ENCODE data around the gene FN3K. TPM values are rescaled to one million over a fixed set of nuclear protein-coding genes. Genes with fewer than 3 reads are reported as not detected.

FN3K gene
- total and polyA plus RNA-seq, 2 of the 4 experiments (the other 2 are of a cell fraction), result 0.90 to 2.9 TPM

- Histone ChIP-seq H4K8ac (ENCODE audit: low read depth in 2 of 2, low read length in 2 of 2) (no peak overlapping the region), H2AK9ac (replicated peaks; ENCODE audit: low read depth, low read length, poor library complexity) (peak overlapping the region; percentile 44), H3K14ac (replicated peaks; ENCODE audit: low read depth, low read length) (no peak overlapping the region), H2AFZ (replicated peaks; ENCODE audit: low read length, poor library complexity) (peak overlapping the region; percentile 18), H3K9me1 (ENCODE audit: insufficient read depth, low read length) (no peaks in the 10 kb centered on the region), H3K4me3 (ENCODE audit: insufficient read depth, low read depth, low read length) (no peak overlapping the region), H2AK5ac (ENCODE audit: low read depth, low read length) (peak overlapping the region; percentile 28; the same call in 1 of the 2 replicates), H3K27me3 (ENCODE audit: control insufficient read depth, insufficient read depth, low read length) (no peaks in the 10 kb centered on the region), H3K56ac (ENCODE audit: extremely low read depth, insufficient read depth, low read length) (no peak overlapping the region), H3K18ac (ENCODE audit: low read depth, low read length) (no peak overlapping the region), H2BK15ac (ENCODE audit: low read depth, low read length) (no peak overlapping the region), H4K5ac (ENCODE audit: low read depth, low read length) (no peak overlapping the region), H3K79me1 (ENCODE audit: low read depth in 1 of 2, low read length in 2 of 2) (peaks cover 0 to 32% of the 10 kb centered on the region in 2 experiments; a peak in 3 of 4 replicates), H3K4me2 (ENCODE audit: low read depth, low read length) (no peak overlapping the region), H3K27ac (ENCODE audit: insufficient read depth, low read length) (no peak overlapping the region), H3K9ac (ENCODE audit: low read depth, low read length) (no peak overlapping the region), H2BK20ac (ENCODE audit: low read depth, low read length) (no peak overlapping the region), H3K9me3 (ENCODE audit: control insufficient read depth, insufficient read depth, low read length) (no peaks in the 10 kb centered on the region), H4K20me1 (ENCODE audit: insufficient read depth, low read length) (peaks cover 17% of the 10 kb centered on the region), H2BK5ac (ENCODE audit: low read depth, low read length, poor library complexity, severe bottlenecking) (no peak overlapping the region), H3K36me3 (ENCODE audit: control insufficient read depth, insufficient read depth, low read length) (peaks cover 16% of the 10 kb centered on the region), H4K91ac (ENCODE audit: insufficient read depth, low read depth, low read length) (no peak overlapping the region), H3K23ac (ENCODE audit: low read depth, low read length) (no peak overlapping the region), H2BK120ac (ENCODE audit: low read depth, low read length) (no peak overlapping the region), H3K4ac (ENCODE audit: low read depth, low read length) (0 out of 2 replicates have a peak overlapping the region, but pooled peaks have one; percentile 12), H3K4me1 (ENCODE audit: control insufficient read depth, insufficient read depth, low read length) (peaks cover 4% of the 10 kb centered on the region; the same call in 1 of the 2 replicates)
- TF ChIP-seq, protein P1, sequence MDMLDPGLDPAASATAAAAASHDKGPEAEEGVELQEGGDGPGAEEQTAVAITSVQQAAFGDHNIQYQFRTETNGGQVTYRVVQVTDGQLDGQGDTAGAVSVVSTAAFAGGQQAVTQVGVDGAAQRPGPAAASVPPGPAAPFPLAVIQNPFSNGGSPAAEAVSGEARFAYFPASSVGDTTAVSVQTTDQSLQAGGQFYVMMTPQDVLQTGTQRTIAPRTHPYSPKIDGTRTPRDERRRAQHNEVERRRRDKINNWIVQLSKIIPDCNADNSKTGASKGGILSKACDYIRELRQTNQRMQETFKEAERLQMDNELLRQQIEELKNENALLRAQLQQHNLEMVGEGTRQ (IDR thresholded peaks at IDR 0.05; ENCODE audit: low read depth, low read length), result no peak
- TF ChIP-seq SMC3 (IDR thresholded peaks at IDR 0.05; ENCODE audit: low read depth, low read length) (no peak), RCOR1 (IDR thresholded peaks at IDR 0.05; ENCODE audit: insufficient replicate concordance, low read length) (no peak), CHD1 (IDR thresholded peaks at IDR 0.05; ENCODE audit: low read depth, low read length) (no peak), NFE2L2 (IDR thresholded peaks at IDR 0.05; ENCODE audit: low read depth, low read length) (no peak)
- TF ChIP-seq, protein P2, sequence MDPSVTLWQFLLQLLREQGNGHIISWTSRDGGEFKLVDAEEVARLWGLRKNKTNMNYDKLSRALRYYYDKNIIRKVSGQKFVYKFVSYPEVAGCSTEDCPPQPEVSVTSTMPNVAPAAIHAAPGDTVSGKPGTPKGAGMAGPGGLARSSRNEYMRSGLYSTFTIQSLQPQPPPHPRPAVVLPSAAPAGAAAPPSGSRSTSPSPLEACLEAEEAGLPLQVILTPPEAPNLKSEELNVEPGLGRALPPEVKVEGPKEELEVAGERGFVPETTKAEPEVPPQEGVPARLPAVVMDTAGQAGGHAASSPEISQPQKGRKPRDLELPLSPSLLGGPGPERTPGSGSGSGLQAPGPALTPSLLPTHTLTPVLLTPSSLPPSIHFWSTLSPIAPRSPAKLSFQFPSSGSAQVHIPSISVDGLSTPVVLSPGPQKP (IDR thresholded peaks at IDR 0.05; ENCODE audit: borderline replicate concordance, low read depth, low read length), result no peak
- ChIA-PET POLR2A (ENCODE audit: unreplicated experiment) (no interaction called here), CTCF (interaction anchor here (0.6 to 0.7 kb wide), 3 partner anchors 133 to 148 kb away, joined by 3 to 5 read pairs (median 4); no protein-coding TSS in a partner anchor)
- DNase-seq (no peak), ATAC-seq (ENCODE audit: low read depth) (no peak)
- WGBS, 2 experiments (ENCODE audit: extremely low coverage in 2 of 2, insufficient read length in 1 of 2), result 59% methylated on average over 6 of the region's 12 CpGs; no CpG with 5 or more reads in 1 of the 2 experiments
- dilution Hi-C loops (cut with HindIII; ENCODE audit: low sequenced_read_pairs, unreplicated experiment), result no loop called here
- BruUV-seq (replicated peaks), result no TSS peak
- intact Hi-C loops (cut with micrococcal nuclease), result loop anchor here (2.0 to 5.0 kb wide), 2 partner anchors 97 to 137 kb away; no protein-coding TSS in a partner anchor
- in situ Hi-C loops (cut with MboI; ENCODE audit: low sequenced_read_pairs), result no loop called here
These were observed 44.8 kb downstream of the FN3K start for GRCh38 chr17:82780195-82780594.
